ENCODE measurements around the gene CDK19. TPM values are rescaled to one million over a fixed set of nuclear protein-coding genes. Genes with fewer than 3 reads are reported as not detected.

Gene CDK19
- total RNA-seq, 1 donor from 2014 or later = 34.4 TPM

DNA sequence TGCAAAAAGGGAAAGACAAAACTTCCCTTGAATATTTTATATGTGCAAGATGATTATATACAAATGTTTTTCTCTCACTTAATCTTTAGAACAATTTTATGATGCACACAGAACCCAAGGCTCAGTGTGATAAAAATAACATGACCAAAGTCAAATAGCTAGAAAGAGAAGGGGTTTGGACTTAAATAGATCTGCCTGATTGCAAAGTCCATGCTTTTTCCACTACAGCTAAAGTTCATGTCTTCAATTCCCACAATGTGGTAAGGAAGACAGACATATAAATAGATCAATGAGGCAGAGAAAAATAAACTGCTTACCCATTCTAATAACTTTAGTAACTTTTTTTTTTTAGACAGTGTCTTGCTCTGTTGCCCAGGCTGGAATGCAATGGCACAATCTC lies 143.8 kb downstream of the CDK19 start:
- Histone ChIP-seq H3K36me3 (no peaks in the 10 kb centered on the region), H3K79me2 (ENCODE audit: low read depth) (no peaks in the 10 kb centered on the region), H3K4me2 (no peak overlapping the region), H3F3A (ENCODE audit: low read depth) (peaks cover 4% of the 10 kb centered on the region), H3K4me1 (no peaks in the 10 kb centered on the region), H3K27ac (no peak overlapping the region), H3K9me3 (ENCODE audit: low read depth) (no peaks in the 10 kb centered on the region), H3K9ac (no peak overlapping the region), H4K20me1 (ENCODE audit: low read depth) (peaks cover 9% of the 10 kb centered on the region), H3K27me3 (no peaks in the 10 kb centered on the region), H3K4me3 (no peak overlapping the region), H2AFZ (replicated peaks) (no peak overlapping the region)
- Mint-ChIP-seq H3K27ac (no peak overlapping the region), H3K27me3 (ENCODE audit: insufficient read depth, low read depth) (no peaks in the 10 kb centered on the region), H3K9me3 (no peaks in the 10 kb centered on the region), H3K4me3 (no peak overlapping the region), H3K36me3 (peaks cover 9% of the 10 kb centered on the region), H3K4me1 (peaks cover 5% of the 10 kb centered on the region)
- DNase-seq (ENCODE audit: low spot score) = no peak
- TF ChIP-seq, protein P1, sequence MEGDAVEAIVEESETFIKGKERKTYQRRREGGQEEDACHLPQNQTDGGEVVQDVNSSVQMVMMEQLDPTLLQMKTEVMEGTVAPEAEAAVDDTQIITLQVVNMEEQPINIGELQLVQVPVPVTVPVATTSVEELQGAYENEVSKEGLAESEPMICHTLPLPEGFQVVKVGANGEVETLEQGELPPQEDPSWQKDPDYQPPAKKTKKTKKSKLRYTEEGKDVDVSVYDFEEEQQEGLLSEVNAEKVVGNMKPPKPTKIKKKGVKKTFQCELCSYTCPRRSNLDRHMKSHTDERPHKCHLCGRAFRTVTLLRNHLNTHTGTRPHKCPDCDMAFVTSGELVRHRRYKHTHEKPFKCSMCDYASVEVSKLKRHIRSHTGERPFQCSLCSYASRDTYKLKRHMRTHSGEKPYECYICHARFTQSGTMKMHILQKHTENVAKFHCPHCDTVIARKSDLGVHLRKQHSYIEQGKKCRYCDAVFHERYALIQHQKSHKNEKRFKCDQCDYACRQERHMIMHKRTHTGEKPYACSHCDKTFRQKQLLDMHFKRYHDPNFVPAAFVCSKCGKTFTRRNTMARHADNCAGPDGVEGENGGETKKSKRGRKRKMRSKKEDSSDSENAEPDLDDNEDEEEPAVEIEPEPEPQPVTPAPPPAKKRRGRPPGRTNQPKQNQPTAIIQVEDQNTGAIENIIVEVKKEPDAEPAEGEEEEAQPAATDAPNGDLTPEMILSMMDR (IDR thresholded peaks at IDR 0.05) = no peak
- TF ChIP-seq EZH2phosphoT487 (IDR thresholded peaks at IDR 0.05) = no peak
- no peak for TF ChIP-seq EZH2 (IDR thresholded peaks at IDR 0.05)

DNA sequence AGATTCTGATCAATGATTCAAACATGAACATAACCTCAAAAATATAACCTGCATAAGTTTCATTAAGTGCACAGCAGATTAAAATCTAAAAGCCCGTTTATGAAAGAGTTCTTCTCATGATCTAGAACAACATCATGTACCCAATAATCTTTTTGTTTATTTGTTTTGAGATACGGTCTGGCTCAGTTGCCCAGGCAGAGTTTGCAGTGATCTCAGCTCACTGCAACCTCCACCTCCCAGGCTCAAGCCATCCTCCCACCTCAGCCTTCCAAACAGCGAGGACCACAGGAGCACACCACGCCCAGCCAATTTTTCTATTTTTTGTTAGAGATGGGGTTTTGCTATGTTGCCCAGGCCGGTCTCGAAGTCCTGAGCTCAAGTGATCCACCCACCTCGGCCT lies 149.7 kb downstream of the CDK19 start:
- no peaks in the 10 kb centered on the region for H3K9me3 ChIP-seq (ENCODE audit: low read depth)
- Mint-ChIP-seq H3K4me1 (no peaks in the 10 kb centered on the region), H3K36me3 (peaks cover 4% of the 10 kb centered on the region), H3K9me3 (no peaks in the 10 kb centered on the region), H3K4me3 (no peak overlapping the region), H3K27ac (peak overlapping the region; percentile 62), H3K27me3 (ENCODE audit: insufficient read depth, low read depth) (no peaks in the 10 kb centered on the region)
- no peaks in the 10 kb centered on the region for H3K36me3 ChIP-seq
- H3K79me2 ChIP-seq (ENCODE audit: low read depth) = no peaks in the 10 kb centered on the region
- no peak for DNase-seq (ENCODE audit: low spot score)
- no peaks in the 10 kb centered on the region for H3K27me3 ChIP-seq
- H3K9ac ChIP-seq = no peak overlapping the region
- H3F3A ChIP-seq (ENCODE audit: low read depth) = no peaks in the 10 kb centered on the region
- no peaks in the 10 kb centered on the region for H3K4me1 ChIP-seq
- no peak overlapping the region for H3K4me2 ChIP-seq
- no peaks in the 10 kb centered on the region for H4K20me1 ChIP-seq (ENCODE audit: low read depth)
- H3K27ac ChIP-seq = no peak overlapping the region
- H3K4me3 ChIP-seq = no peak overlapping the region
- TF ChIP-seq EZH2phosphoT487 (IDR thresholded peaks at IDR 0.05) = no peak
- TF ChIP-seq EZH2 (IDR thresholded peaks at IDR 0.05) = no peak
- TF ChIP-seq, protein P1 (IDR thresholded peaks at IDR 0.05) = no peak
- H2AFZ ChIP-seq (replicated peaks) = no peak overlapping the region

DNA sequence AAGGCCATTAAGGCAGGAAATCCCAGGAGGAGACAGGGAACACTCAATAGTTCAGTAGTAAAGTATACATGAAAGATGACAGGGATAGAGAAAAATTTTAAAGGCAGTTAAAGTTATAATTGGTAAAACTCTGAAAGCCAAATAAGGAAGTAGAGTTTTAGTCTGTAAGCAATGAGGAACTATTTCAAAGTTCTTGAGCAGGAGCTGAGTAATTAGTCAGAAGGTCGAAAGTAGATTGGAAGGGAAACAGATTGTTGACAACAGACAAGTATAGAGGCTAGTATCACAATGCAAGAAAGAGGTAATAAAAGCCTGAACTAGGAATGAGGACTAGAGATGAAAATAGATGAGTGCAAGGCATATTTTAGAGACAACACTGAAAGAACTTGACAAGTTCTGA lies 150.3 kb downstream of the CDK19 start:
- H3K4me3 Mint-ChIP-seq = no peak overlapping the region
- H3K27ac ChIP-seq = no peak overlapping the region
- H4K20me1 ChIP-seq (ENCODE audit: low read depth) = no peaks in the 10 kb centered on the region
- no peaks in the 10 kb centered on the region for H3K4me1 Mint-ChIP-seq
- no peaks in the 10 kb centered on the region for H3F3A ChIP-seq (ENCODE audit: low read depth)
- H3K27ac Mint-ChIP-seq = no peak overlapping the region
- no peaks in the 10 kb centered on the region for H3K36me3 ChIP-seq
- TF ChIP-seq, protein P1 (IDR thresholded peaks at IDR 0.05) = no peak
- no peak for TF ChIP-seq EZH2phosphoT487 (IDR thresholded peaks at IDR 0.05)
- no peak for TF ChIP-seq EZH2 (IDR thresholded peaks at IDR 0.05)
- H3K36me3 Mint-ChIP-seq = peaks cover 4% of the 10 kb centered on the region
- no peak overlapping the region for H3K4me3 ChIP-seq
- no peaks in the 10 kb centered on the region for H3K9me3 Mint-ChIP-seq
- H3K4me2 ChIP-seq = no peak overlapping the region
- H3K27me3 ChIP-seq = no peaks in the 10 kb centered on the region
- no peaks in the 10 kb centered on the region for H3K79me2 ChIP-seq (ENCODE audit: low read depth)
- no peaks in the 10 kb centered on the region for H3K27me3 Mint-ChIP-seq (ENCODE audit: insufficient read depth, low read depth)
- H3K9ac ChIP-seq = no peak overlapping the region
- no peaks in the 10 kb centered on the region for H3K4me1 ChIP-seq
- H3K9me3 ChIP-seq (ENCODE audit: low read depth) = no peaks in the 10 kb centered on the region
- no peak overlapping the region for H2AFZ ChIP-seq (replicated peaks)
- DNase-seq (ENCODE audit: low spot score) = no peak
